ENCODE results near the gene AQP12A. TPM values are rescaled to one million over a fixed set of nuclear protein-coding genes. Genes with fewer than 3 reads are reported as not detected.

The AQP12A gene
- total and polyA plus RNA-seq, 2 donors (not counting 1 experiment from before 2014, with no cell fraction given): not detected

DNA sequence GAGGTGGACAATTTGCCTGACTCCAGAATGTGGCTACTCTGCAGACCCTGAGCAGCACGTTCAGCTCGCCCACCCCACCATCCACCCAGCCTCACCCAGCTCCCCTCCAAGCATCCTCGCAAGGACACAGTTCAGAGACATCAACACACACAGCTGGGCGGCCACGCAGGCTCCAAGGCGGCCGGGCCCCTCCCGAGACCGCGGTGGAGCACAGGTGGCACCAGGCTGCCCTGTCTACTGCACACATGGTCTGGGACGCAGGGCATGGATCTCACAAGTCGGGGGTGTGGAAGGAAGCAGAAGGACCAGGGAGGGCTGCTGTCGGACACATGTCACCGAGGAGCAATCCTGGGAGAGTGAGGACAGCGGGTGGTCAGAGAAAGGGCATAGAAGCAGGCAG is 36.2 kb downstream of the AQP12A start:
- 91% methylated on average over 15 of the region's 15 CpGs for WGBS (ENCODE audit: insufficient coverage)
- intact Hi-C loops (cut with micrococcal nuclease): no loop called here
- Histone ChIP-seq H3K4me2 (replicated peaks; ENCODE audit: low read depth, low read length, poor library complexity, severe bottlenecking) (no peak overlapping the region), H3K36me3 (replicated peaks in 1 of 2; ENCODE audit: control extremely low read depth in 1 of 2, control insufficient read depth in 1 of 2, extremely low read depth in 1 of 2, insufficient read depth in 2 of 2, low read length in 1 of 2) (no peaks in the 10 kb centered on the region), H3K4me1 (ENCODE audit: control insufficient read depth in 2 of 2, insufficient read depth in 2 of 2, low read length in 2 of 2) (no peaks in the 10 kb centered on the region), H3K9ac (ENCODE audit: low read length) (no peak overlapping the region), H3K27ac (ENCODE audit: low read length in 2 of 2) (no peak overlapping the region), H2AFZ (ENCODE audit: insufficient read depth, low read depth, low read length, poor library complexity, severe bottlenecking) (no peak overlapping the region), H3K79me2 (ENCODE audit: control insufficient read depth, insufficient read depth, low read length) (no peaks in the 10 kb centered on the region), H4K20me1 (ENCODE audit: control insufficient read depth, insufficient read depth, low read length, poor library complexity, severe bottlenecking) (no peaks in the 10 kb centered on the region), H3K27me3 (replicated peaks in 1 of 4; ENCODE audit: control extremely low read depth in 1 of 4, control insufficient read depth in 3 of 4, insufficient read depth in 4 of 4, low read length in 3 of 4) (peaks cover 0 to 7% (median 0%) of the 10 kb centered on the region in 4 experiments), H3K9me3 (ENCODE audit: control extremely low read depth in 1 of 3, control insufficient read depth in 2 of 3, insufficient read depth in 1 of 3, low read length in 2 of 3) (no peaks in the 10 kb centered on the region), H3K4me3 (ENCODE audit: control extremely low read depth in 1 of 5, extremely low read depth in 1 of 5, insufficient read depth in 1 of 5, low read depth in 2 of 5, low read length in 4 of 5) (no peak overlapping the region)
- CTCF ChIA-PET: no interaction called here
- TF ChIP-seq, protein P1, sequence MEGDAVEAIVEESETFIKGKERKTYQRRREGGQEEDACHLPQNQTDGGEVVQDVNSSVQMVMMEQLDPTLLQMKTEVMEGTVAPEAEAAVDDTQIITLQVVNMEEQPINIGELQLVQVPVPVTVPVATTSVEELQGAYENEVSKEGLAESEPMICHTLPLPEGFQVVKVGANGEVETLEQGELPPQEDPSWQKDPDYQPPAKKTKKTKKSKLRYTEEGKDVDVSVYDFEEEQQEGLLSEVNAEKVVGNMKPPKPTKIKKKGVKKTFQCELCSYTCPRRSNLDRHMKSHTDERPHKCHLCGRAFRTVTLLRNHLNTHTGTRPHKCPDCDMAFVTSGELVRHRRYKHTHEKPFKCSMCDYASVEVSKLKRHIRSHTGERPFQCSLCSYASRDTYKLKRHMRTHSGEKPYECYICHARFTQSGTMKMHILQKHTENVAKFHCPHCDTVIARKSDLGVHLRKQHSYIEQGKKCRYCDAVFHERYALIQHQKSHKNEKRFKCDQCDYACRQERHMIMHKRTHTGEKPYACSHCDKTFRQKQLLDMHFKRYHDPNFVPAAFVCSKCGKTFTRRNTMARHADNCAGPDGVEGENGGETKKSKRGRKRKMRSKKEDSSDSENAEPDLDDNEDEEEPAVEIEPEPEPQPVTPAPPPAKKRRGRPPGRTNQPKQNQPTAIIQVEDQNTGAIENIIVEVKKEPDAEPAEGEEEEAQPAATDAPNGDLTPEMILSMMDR (IDR thresholded peaks at IDR 0.05): no peak
- Mint-ChIP-seq H3K4me3 (no peak overlapping the region), H3K27me3 (peaks cover 7% of the 10 kb centered on the region), H3K27ac (no peak overlapping the region), H3K9me3 (ENCODE audit: insufficient read depth) (no peaks in the 10 kb centered on the region), H3K4me1 (no peaks in the 10 kb centered on the region)
- POLR2A ChIA-PET: no interaction called here
- ATAC-seq (ENCODE audit: low read depth) (no peak), DNase-seq (no peak)

DNA sequence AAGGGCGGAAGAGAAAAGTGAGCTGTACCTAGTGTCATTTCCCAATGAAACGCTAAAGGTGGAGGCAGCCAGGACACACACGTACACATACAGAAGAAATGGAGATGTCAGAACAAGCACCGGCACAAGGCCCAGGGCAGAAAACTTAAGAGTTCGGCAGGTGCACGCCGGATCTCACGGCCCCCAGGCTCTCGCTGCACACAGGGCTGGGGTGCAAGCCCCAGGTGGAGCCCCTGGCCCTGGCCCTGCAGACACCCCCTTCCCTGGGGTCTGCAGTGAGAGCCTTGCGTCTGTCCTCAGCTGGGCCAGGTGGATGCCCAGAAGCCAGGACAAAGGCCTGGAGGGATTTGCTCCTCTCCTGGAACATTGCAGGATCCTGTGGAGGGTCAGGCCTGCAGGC is 36.7 kb downstream of the AQP12A start:
- Mint-ChIP-seq H3K4me1 (no peaks in the 10 kb centered on the region), H3K27ac (no peak overlapping the region), H3K27me3 (peaks cover 7% of the 10 kb centered on the region)

More for the DNA sequence above, 36.7 kb downstream of the AQP12A start:
- Histone ChIP-seq H3K4me3 (ENCODE audit: control extremely low read depth in 1 of 5, extremely low read depth in 1 of 5, insufficient read depth in 1 of 5, low read depth in 2 of 5, low read length in 4 of 5) (no peak overlapping the region), H3K4me1 (ENCODE audit: control insufficient read depth in 2 of 2, insufficient read depth in 2 of 2, low read length in 2 of 2) (no peaks in the 10 kb centered on the region), H3K27me3 (replicated peaks in 1 of 4; ENCODE audit: control extremely low read depth in 1 of 4, control insufficient read depth in 3 of 4, insufficient read depth in 4 of 4, low read length in 3 of 4) (peaks cover 0 to 7% (median 0%) of the 10 kb centered on the region in 4 experiments), H3K79me2 (ENCODE audit: control insufficient read depth, insufficient read depth, low read length) (no peaks in the 10 kb centered on the region), H3K27ac (ENCODE audit: low read length in 2 of 2) (no peak overlapping the region), H3K9me3 (ENCODE audit: control extremely low read depth in 1 of 3, control insufficient read depth in 2 of 3, insufficient read depth in 1 of 3, low read length in 2 of 3) (no peaks in the 10 kb centered on the region), H3K9ac (ENCODE audit: low read length) (no peak overlapping the region), H2AFZ (ENCODE audit: insufficient read depth, low read depth, low read length, poor library complexity, severe bottlenecking) (no peak overlapping the region), H4K20me1 (ENCODE audit: control insufficient read depth, insufficient read depth, low read length, poor library complexity, severe bottlenecking) (no peaks in the 10 kb centered on the region), H3K36me3 (replicated peaks in 1 of 2; ENCODE audit: control extremely low read depth in 1 of 2, control insufficient read depth in 1 of 2, extremely low read depth in 1 of 2, insufficient read depth in 2 of 2, low read length in 1 of 2) (no peaks in the 10 kb centered on the region), H3K4me2 (replicated peaks; ENCODE audit: low read depth, low read length, poor library complexity, severe bottlenecking) (no peak overlapping the region)
- POLR2A ChIA-PET: no interaction called here
- intact Hi-C loops (cut with micrococcal nuclease): no loop called here
- DNase-seq (no peak), ATAC-seq (ENCODE audit: low read depth) (no peak)
- CTCF ChIA-PET: no interaction called here
- WGBS (ENCODE audit: insufficient coverage): 96% methylated on average over 10 of the region's 10 CpGs
- no peak for TF ChIP-seq EZH2 (IDR thresholded peaks at IDR 0.05; ENCODE audit: borderline replicate concordance, insufficient read depth, low read depth, low read length, poor library complexity, severe bottlenecking)
- TF ChIP-seq, protein P1 (IDR thresholded peaks at IDR 0.05): no peak
- no peak overlapping the region for H3K4me3 Mint-ChIP-seq
- no peaks in the 10 kb centered on the region for H3K9me3 Mint-ChIP-seq (ENCODE audit: insufficient read depth)
